ENCODE data around the gene PDE3B.

DNA sequence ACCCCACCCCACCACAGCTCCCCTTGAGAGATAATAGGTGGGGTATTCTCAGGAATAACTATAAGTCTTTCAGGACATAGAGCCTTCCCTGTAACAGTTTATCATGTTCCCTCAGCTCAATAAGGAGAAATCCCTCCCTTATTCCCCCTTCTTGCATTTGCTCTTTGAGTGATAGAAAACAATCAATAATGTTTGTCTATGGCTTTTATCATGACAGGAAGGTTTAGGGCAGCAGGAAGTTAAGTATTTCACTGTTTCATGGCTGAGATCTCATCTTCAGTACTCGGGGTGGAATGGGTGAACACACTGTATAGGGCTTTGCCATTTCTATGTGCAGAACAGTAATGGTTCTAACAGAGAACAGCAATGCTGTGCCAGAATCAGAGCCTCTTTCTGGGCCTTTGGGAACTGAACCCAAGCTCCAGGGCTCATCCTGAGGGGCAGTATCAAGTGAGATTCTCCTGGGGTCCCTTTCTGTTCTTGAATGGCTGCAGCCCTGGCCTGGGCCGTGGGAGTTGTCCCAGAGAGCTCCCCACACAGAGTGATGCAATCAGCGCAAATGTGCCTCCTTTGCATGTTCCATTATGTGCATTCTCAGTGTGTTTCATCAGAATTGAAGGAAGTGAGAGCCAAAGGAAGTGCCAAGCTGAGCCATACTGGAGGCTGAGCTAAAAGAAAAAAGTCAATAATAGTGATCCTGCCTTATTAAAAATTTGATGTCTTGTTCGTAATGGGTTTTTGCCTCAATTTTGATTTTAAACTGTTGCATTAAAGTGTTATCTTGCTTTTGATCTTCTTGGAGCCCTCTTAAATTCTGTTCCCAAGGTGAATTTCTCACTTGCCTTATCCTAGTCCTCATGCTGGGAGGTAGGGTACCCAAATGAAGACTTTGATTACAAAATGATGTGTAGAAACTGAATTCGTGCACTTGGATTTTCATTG is 251.3 kb downstream of the PDE3B start:
- TF ChIP-seq, protein P1, sequence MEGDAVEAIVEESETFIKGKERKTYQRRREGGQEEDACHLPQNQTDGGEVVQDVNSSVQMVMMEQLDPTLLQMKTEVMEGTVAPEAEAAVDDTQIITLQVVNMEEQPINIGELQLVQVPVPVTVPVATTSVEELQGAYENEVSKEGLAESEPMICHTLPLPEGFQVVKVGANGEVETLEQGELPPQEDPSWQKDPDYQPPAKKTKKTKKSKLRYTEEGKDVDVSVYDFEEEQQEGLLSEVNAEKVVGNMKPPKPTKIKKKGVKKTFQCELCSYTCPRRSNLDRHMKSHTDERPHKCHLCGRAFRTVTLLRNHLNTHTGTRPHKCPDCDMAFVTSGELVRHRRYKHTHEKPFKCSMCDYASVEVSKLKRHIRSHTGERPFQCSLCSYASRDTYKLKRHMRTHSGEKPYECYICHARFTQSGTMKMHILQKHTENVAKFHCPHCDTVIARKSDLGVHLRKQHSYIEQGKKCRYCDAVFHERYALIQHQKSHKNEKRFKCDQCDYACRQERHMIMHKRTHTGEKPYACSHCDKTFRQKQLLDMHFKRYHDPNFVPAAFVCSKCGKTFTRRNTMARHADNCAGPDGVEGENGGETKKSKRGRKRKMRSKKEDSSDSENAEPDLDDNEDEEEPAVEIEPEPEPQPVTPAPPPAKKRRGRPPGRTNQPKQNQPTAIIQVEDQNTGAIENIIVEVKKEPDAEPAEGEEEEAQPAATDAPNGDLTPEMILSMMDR (IDR thresholded peaks at IDR 0.05), result no peak
- TF ChIP-seq POLR2A (IDR thresholded peaks at IDR 0.05), result no peak
